HPDE6-E6E7 (cell line): Measurements from ENCODE around the gene TCAF2.
"Not testable (repeated sequence)": the region's sequence is repeated elsewhere in the genome, so short reads cannot be mapped to it uniquely, and the experiment has no call there.

Experiments
- DNase-seq: peaks from one replicate; pipeline ENCODE4 v3.0.0; 2011; ENCODE audit warnings: missing footprints; ENCODE audit errors: extremely low spot score

The TCAF2 gene

DNA sequence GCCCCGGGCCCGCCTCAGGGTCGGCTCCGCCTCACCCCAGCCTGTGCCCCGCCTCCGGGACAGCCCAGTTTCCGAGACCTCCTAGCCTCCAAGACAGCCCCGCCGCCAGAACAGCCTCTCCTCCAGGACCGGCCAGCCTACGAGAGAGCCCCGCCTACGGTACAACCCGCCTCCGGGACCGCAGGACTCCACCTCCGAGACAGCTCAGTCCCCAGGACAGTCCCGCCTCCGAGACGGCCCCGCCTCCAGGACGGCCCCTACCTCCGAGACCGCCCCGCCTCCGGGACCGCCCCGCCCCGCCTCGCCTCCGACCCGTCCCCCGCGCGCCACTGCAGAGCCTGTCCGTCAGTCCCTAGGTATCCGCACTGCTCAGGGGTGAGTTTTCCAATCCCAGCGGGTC, at the start of gene TCAF2:
Gene TCAF2, plus strand, starts transcription at position 329 of the 400 bp plus-strand sequence.
- not testable (repeated sequence) for DNase-seq

DNA sequence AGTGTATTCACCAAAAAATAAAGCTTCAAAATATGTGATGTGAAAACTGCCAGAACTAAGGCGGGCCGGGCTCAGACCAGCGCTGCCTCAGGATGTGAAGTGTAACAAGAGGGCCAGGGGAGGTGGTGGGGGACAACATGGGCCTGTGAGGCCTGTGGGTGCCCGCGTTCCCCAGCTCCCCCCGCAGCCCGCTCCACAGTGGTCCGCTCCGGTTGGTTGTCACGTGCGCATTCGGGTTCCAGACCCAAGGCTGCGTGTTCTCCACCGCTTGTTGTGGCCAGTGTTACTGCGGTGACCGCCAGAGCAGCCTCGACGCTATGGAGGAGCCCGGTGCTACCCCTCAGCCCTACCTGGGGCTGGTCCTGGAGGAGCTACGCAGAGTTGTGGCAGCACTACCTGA, 49.3 kb upstream of the TCAF2 start, which contains the start of gene CTAGE15:
Gene CTAGE15, plus strand, starts transcription at position 301 of the 400 bp plus-strand sequence. Its CDS starts 17 bp downstream, at position 318.
- not testable (repeated sequence) for DNase-seq

DNA sequence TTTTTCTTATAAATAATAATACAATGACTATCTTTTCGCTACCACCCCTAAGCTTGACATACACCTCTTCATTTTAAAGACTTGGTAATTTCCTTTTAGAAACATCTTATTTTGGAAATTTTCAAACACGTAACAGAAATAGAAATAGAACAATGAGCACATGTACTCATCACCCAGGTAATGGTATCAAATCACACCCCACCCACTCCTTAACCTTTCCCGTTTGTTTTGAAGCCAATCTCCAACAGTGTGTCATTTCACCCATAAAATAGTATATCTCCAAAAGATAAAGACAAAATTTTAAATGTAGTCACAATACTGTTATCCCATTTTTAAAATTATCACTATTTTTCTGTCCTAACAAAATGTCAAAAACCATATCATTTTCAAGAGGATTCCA, 32.6 kb upstream of the TCAF2 start:
- DNase-seq, result not testable (repeated sequence)

DNA sequence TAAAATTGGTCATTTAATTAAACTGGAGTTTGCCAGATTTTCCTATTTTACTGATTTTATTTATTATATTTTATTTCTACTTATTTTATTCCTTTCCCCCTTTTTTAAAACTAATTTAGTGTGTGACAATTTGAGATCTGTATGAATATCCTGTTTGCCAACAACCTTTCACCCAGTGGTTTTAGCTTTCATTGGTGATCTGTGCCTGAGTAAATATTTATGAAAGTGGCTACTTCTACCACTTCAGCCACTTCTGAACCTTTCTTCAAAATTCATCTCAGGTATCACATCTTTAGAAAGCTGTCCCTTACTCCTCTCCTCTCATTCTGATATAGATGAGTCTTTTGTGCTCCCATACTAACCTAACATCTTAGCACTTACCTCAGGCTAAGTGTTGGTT, 30.9 kb upstream of the TCAF2 start:
- not testable (repeated sequence) for DNase-seq

DNA sequence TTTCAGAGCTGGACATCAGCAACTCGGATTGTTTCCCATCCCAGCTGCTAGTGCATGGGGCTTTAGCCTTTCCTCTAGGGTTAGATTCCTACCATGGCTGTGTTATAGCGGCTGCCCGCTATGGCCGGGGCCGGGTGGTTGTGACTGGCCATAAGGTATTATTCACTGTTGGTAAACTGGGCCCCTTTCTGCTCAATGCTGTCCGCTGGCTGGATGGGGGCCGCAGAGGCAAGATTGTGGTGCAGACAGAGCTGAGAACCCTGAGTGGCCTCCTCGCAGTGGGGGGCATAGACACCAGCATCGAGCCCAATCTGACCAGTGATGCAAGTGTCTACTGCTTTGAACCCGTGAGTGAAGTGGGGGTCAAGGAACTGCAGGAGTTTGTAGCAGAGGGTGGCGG, 22.7 kb upstream of the TCAF2 start:
- not testable (repeated sequence) for DNase-seq

DNA sequence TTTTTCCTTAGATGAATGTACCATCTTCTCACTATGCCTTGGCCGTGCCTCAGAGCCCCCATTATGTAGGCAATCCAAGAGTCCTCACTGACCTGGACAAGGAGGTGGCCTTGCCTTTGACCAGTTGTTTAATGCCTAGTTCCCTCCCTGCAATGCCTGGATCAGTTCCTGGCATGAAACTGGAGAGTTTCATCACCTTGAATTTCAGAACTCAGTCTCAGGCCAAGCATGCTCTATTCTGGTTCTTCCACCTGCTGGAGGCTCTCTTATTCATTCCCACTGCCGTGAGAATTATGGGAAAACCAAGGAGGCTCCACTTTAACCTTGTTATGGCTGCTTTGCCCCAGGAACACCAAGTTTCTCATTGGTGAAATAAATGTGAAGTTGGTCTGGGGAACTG, 17.2 kb upstream of the TCAF2 start:
- DNase-seq, result not testable (repeated sequence)

DNA sequence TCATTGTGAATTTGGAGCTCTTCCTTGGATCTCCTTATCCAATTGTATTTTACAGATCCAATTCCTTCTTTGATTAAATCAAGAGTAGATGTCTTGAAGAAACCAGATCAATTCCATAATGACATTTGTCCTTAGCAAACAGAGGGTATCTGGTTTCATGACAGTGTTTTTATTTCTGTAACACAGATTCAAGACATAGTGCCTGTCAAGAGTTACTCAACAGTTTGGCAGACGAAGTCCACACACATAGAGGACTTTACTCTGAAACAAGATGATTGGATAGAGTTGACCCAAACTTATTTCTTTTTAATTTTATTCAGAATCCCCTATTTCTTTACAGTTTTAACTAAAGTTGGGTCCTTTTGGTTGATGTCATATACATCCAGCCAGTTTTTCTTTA, 14.7 kb upstream of the TCAF2 start:
- DNase-seq, result not testable (repeated sequence)

DNA sequence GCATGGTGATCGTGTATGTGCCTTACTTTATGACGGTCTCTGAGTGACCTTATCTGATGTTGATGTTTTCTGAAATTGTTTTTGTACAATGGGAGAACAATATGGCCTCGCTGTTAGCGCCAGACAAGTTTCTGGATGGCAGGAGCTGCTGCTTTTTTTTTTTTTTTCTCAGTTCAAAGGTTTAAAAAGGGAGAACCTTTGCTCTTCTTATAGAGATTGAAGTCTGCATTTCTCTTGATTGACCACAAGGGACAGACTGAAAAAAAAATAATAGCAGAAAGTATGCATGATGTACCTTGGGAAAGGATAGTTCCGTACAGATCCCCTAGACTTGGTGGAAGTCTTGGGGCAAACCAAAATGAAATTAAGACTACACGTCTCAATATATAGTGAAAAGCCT, 5.2 kb upstream of the TCAF2 start:
- not testable (repeated sequence) for DNase-seq

DNA sequence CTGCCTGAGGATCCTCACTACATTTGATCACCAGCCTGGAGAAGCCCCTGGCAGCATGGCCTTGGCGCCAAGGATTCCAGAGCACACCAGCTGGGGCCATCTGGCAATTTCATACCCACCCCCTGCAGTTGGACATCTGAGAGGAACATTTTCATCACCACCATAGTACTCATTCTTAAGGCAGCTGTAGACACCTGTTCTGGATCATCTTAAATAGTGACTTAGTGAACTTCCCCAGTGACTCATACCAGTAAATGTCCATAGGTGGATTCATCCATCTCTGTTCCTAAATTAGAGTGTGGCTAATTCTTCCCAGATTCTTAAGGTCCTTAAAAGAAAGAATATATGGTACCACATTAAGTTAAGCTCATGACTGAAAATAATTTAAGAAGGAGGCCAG, 3.6 kb upstream of the TCAF2 start:
- not testable (repeated sequence) for DNase-seq

DNA sequence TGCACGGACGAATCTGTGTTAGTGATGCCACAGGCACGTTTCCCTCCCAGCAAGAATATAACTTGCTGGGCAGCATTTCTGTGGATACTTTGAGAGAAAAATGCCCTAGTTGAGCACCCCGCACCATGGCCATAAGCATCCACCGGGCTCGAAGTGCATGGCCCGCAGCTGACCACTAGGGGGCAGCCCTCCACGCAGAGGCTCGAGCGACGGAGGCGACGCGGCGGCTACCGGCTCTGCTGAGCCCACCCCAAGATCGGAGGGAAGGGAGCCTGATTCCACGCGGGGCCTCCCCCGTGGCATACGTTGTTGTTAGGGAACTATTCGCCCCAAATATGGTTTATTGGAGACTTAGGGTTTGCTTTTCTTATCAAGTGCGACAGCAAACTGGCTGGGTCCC, 716 bp upstream of the TCAF2 start:
- not testable (repeated sequence) for DNase-seq

DNA sequence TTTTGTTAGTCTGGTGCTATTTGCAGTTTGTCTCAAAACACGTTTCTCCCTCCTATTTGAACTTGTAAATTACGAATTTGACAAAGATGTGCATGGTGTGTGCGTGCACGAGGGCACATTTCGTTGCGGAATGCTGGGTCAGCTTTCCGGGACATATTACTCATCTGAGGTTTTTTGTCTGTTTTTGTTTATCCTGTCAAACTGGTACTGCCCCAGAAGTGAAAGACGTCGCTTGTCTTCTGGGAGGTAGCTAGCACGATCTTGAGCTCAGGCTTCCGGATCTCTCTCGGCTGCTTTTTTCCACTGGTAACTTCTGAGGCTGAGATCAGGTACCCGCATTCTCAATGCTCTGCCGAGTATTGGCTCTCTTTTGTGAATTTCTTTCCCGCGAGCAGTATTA, 401 bp downstream of the TCAF2 start:
- DNase-seq, result not testable (repeated sequence)

DNA sequence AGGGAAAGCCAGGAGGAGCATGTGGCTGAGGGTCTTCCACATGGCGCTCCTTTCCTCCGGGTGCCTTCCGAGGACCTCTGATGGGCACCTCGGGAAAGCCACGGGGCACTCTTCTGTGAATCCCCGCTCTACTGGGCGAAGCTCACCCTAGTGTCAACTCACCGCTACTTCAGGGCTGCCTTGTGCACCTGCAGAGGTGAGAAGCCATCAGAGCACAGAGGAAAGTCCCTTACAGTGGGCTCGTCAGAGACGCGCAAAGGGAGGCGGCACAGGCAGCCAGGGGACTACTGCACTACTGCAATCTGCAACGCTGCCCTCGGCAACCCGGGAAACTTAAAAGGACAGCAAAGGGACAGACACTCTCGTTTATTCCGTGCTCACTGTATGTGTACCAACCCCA, 1.4 kb downstream of the TCAF2 start:
- DNase-seq, result not testable (repeated sequence)

DNA sequence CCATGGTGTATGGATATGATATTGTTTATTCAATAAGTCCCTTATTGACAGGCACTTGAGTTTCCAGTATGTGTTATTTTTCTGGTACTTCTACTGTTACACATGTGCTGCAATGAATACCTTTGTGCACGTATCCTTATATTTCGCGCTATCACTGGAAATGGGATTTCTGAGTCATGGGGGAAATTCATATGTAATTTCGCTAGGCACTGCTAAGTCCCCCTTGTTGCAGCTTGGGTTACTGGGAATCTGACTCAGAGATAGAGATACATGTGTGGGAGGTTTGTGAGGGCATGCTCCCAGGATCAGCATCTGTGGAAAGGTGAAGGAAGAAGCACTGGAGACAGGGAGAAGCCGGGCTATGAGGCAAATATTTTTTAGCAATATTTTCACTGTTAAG, 9.9 kb downstream of the TCAF2 start:
- DNase-seq, result not testable (repeated sequence)

DNA sequence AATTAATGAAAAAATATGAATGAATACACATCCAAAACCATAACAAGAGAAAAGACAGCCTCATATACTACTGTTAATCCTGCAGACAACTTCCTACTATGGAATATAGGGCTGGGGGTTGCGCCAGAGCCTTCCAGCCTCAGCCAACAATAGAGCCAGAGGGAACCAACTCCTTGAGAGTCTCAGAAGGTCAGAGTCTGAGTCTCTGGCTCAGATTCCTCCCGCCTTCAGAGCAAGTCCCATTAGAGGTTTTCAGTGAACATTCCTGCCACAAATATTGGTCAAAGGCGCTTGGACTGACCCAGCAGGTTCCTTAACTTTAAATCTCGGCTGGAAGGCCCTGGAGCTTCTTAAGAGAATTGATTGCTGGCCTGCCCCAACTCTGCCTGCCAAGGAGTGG, 11.7 kb downstream of the TCAF2 start:
- not testable (repeated sequence) for DNase-seq

DNA sequence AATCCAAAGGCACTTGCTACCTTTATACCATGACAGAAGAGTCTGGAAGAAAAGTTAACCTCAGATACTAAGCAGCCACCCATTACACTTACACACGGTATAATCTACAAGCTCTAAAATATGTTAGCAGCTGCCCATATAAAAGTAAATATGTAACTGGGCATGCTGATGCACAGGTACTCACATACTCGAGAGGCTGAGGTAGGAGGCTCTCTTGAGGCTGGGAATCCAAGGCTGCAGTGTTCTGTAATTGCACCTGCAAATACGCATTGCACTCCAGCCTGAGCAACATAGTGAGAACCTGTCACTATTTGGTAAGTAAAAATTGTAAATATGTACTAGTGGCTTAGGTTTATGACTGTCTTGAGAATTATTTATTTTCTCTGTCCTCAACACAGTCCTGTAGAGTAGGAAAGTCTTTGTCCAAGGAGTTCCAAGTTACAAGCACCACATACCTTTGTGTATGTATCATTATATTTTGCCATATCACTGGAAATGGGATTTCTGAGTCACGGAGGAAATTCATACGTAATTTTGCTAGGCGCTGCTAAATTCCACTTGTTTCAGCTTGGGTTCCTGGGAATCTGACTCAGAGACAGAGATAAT, 12.3 kb downstream of the TCAF2 start:
- DNase-seq, result not testable (repeated sequence)

DNA sequence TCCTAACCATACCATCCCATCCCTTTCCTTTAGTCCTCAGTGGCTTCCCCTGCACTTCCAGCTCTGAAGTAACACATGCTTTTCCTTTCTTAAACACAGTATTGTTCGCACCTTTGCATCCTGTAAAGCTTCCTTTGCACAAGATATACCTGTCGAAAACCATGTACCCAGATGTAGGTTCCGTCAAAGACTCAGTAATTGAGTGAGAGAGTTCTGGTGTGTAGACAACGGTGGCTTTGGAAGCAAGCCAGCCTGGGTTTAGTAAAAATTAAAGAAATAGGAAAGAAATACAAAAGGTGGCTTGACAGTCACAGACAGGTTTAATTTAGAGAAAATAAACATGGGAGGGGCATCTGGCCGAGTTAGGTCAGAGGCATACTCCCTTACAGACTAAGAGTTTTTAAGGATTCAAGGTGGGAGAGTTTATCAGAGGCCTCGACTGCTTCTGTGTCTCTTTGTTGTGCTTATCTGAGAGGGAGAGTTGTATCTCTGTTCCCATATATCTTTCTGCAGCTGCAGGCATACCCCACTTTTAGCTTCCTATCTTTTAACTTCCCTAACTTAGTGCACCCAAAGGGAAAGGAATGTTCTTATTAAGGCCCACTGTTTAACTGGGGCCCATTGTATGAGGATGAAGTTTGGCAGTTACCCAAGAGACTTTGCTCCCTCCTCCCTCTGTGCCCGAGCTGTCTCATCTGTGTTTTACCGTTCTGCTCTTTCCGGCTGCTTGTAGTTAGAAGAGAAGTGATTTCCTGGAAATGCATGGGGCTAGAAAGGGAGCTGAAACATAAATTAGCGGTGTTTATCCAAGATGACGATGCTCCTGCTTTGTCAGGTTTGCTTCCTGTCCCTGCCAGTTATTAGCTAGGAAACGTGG, 14.8 kb downstream of the TCAF2 start:
- not testable (repeated sequence) for DNase-seq

DNA sequence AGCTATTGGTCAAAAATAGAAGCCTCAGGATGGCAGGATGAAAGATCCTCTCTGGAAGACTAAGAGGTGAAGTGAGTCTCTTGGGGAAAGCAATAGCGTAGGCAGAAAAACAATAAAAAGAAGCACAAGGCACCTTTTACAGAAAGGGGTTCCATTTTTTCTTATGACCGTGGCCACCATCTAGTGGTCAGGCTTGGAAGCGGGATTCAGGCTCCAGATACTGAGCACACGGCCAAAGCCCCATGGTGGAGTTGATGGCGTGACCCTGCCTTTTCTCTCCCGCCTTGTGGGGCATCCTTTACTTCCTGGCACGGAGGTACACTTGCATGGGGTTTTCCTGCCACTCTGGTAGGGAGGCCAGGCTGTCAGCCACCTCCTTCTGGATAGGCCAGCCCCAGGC, 18.6 kb downstream of the TCAF2 start:
- DNase-seq, result not testable (repeated sequence)

DNA sequence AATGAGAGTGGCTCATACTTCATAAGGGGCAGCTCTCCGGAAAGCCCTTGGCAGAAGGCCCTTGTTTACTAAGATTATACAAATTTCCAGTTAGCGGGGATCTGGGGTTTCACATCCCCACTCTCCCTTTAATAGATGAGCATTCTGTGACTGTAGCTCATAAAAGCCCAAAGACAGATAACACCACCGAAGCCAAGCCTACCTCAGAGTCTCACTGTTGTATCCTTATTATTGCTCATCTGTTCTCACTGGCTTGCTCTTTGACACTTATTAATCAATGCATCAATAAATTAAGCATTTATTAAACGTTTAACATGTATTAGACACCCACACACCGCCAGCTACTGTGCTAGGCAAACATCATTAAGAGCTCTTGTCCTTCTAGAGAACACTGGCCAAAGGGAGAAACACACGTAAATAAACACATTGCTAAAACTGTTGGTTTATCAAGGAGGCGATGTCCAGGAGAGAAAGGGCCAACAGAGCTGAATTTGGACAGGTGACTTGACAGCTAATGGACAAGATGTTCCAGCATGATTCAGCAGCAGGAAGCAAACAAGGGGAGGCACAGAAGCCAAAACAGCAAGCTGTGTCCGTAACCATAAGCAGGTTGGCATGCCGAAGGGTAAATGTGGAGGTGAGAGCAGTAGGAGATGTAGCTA, 19.9 kb downstream of the TCAF2 start:
- not testable (repeated sequence) for DNase-seq

DNA sequence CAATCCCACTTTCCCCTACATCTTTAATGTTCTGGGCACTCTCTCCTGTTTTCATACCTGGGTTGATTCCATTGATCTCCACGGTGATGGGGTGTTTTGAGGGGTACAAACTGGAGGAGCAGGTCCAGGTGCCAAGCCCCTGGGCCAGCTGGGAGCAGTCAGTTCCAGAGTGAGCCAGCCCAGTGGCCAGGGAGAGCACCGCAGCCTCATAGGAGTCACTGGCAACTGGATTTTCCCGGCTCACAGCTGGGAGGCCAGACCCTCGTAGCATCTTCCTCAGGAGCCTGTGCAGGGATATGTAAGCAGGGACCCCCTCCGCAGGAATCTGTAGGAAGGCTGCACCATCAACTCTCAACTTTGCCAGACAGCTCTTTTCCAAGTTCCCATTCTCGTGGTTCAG, 25.8 kb downstream of the TCAF2 start:
- DNase-seq, result not testable (repeated sequence)

DNA sequence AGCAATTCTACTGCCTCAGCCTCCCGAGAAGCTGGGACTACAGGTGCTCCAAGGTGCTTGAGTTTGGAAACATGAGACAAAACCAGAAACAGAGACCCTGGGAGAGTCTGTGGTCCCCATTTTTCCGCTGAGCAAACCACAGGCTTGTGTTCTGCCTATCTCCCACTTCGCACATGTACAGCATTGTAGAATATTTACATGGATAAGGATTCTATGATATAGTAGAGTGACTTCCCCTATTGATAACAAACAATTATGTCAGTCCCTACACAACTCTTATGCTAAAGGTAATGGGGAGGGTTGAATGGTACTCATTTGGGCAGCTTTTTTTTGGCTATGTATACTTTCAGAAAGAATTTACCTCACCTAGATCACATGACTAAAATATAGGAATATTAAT, 29.1 kb downstream of the TCAF2 start:
- not testable (repeated sequence) for DNase-seq

DNA sequence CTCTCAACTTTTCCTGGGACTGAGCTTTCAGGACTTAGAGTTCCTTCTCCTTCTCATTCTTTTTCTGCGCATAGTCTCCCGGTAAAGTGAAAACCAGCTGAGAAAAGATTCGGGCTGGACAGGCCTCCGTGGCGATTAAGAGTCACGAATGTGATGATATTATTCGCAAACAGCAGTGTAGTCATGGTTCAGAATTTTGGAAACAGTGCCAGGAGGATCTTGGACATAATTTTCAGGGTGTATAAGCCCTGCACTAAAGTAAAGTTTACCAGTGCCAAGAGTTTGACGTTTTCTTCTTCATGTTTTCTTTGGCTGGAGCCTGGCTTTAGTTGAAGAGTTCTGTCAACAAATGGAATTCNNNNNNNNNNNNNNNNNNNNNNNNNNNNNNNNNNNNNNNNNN, 29.7 kb downstream of the TCAF2 start:
- DNase-seq, result not testable (repeated sequence)
